ENCODE results near the gene CREM. TPM values are rescaled to one million over a fixed set of nuclear protein-coding genes. Genes with fewer than 3 reads are reported as not detected.

CREM gene
- total RNA-seq, 1 experiment from 2014 or later, result 21.4 TPM

DNA sequence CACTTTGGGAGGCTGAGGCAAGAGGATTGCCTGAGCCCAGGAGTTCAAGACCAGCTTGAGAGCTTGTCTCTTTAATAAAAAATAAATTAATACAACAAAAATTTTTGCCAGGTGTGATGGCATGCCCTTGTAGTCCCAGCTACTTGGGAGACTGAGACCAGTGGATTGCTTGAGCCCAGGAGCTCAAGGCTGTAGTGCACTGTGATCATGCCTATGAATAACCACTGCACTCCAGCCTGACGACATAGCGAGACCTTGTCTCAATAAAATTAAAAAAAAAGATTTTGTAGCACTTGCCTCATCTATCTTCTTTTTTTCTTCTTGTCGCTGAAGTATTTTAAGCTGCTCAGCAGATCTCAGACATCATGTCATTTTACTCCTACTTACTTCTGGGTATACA lies 26.3 kb downstream of the CREM start:
- Histone ChIP-seq H3K9me2 (ENCODE audit: insufficient read depth) (no peaks in the 10 kb centered on the region), H3K4me1 (ENCODE audit: control insufficient read depth in 1 of 2, insufficient read depth in 2 of 2, low read length in 2 of 2) (peaks cover 0 to 6% of the 10 kb centered on the region in 2 experiments; a peak in 1 of 4 replicates), H3K4me3 (replicated peaks in 1 of 2; ENCODE audit: low read depth in 1 of 2, low read length in 2 of 2) (no peak overlapping the region), H3K27ac (ENCODE audit: low read depth, low read length) (no peak overlapping the region), H3K9me3 (ENCODE audit: control insufficient read depth in 1 of 2, insufficient read depth in 1 of 2, low read depth in 1 of 2, low read length in 2 of 2) (no peaks in the 10 kb centered on the region), H3K4me2 (ENCODE audit: low read length) (no peak overlapping the region), H3K9ac (ENCODE audit: low read length) (no peak overlapping the region), H2AFZ (ENCODE audit: low read depth, low read length, poor library complexity, severe bottlenecking) (no peak overlapping the region), H4K20me1 (ENCODE audit: insufficient read depth) (no peaks in the 10 kb centered on the region), H3K79me2 (ENCODE audit: insufficient read depth, low read length) (no peaks in the 10 kb centered on the region), H3K27me3 (ENCODE audit: insufficient read depth, low read length) (no peaks in the 10 kb centered on the region), H3K36me3 (ENCODE audit: control insufficient read depth in 1 of 2, insufficient read depth in 2 of 2, low read length in 2 of 2) (no peaks in the 10 kb centered on the region)
- ATAC-seq (no peak), DNase-seq (ENCODE audit: low read depth, low spot score) (no peak)
- intact Hi-C loops (cut with micrococcal nuclease), result no loop called here
- RAD21 ChIA-PET (ENCODE audit: low non-redundant PET in 1 of 2, low total read pairs in 2 of 2, uncharacterized antibody in 2 of 2, unreplicated experiment in 2 of 2), result no interaction called here
- CTCF ChIA-PET, result interaction anchor here (1.2 kb wide), 1 partner anchor 26 kb away, joined by 3 read pairs; the partner anchor contains the start of gene CREM
- TF ChIP-seq CBX3 (IDR thresholded peaks at IDR 0.05; ENCODE audit: low read depth) (no peak), EZH2 (IDR thresholded peaks at IDR 0.05) (no peak), ELF1 (IDR thresholded peaks at IDR 0.05; ENCODE audit: borderline replicate concordance, low read depth) (no peak)
- no TSS peak for BruUV-seq (replicated peaks)
- POLR2A ChIA-PET, result no interaction called here

GRCh38 chr10:35153716-35154115 lies 27.1 kb downstream of the CREM start:
- Histone ChIP-seq H3K27ac (ENCODE audit: low read depth, low read length) (no peak overlapping the region), H3K9ac (ENCODE audit: low read length) (no peak overlapping the region), H3K79me2 (ENCODE audit: insufficient read depth, low read length) (no peaks in the 10 kb centered on the region), H3K4me3 (replicated peaks in 1 of 2; ENCODE audit: low read depth in 1 of 2, low read length in 2 of 2) (no peak overlapping the region), H3K4me2 (ENCODE audit: low read length) (no peak overlapping the region), H2AFZ (ENCODE audit: low read depth, low read length, poor library complexity, severe bottlenecking) (no peak overlapping the region), H4K20me1 (ENCODE audit: insufficient read depth) (no peaks in the 10 kb centered on the region), H3K4me1 (ENCODE audit: control insufficient read depth in 1 of 2, insufficient read depth in 2 of 2, low read length in 2 of 2) (peaks cover 0 to 6% of the 10 kb centered on the region in 2 experiments; a peak in 1 of 4 replicates), H3K9me3 (ENCODE audit: control insufficient read depth in 1 of 2, insufficient read depth in 1 of 2, low read depth in 1 of 2, low read length in 2 of 2) (no peaks in the 10 kb centered on the region), H3K9me2 (ENCODE audit: insufficient read depth) (no peaks in the 10 kb centered on the region), H3K36me3 (ENCODE audit: control insufficient read depth in 1 of 2, insufficient read depth in 2 of 2, low read length in 2 of 2) (no peaks in the 10 kb centered on the region), H3K27me3 (ENCODE audit: insufficient read depth, low read length) (no peaks in the 10 kb centered on the region)
- RAD21 ChIA-PET (ENCODE audit: low non-redundant PET in 1 of 2, low total read pairs in 2 of 2, uncharacterized antibody in 2 of 2, unreplicated experiment in 2 of 2), result no interaction called here
- TF ChIP-seq TCF7L2 (IDR thresholded peaks at IDR 0.05; ENCODE audit: borderline replicate concordance, extremely low read depth, insufficient read depth, insufficient read length) (peak; percentile 27), EGR1 (IDR thresholded peaks at IDR 0.05; ENCODE audit: low read depth) (no peak)
- BruUV-seq (replicated peaks), result no TSS peak
- DNase-seq (ENCODE audit: low read depth, low spot score), result no peak
- no peak for ATAC-seq
- CTCF ChIA-PET, result interaction anchor here (1.2 kb wide), 1 partner anchor 27 kb away, joined by 3 read pairs; the partner anchor contains the start of gene CREM
- POLR2A ChIA-PET, result no interaction called here
- intact Hi-C loops (cut with micrococcal nuclease), result no loop called here

Measured in HCT116 (cell line).